ENCODE results near the gene ATF4. TPM values are rescaled to one million over a fixed set of nuclear protein-coding genes. Genes with fewer than 3 reads are reported as not detected.

The ATF4 gene
- polyA plus RNA-seq, 1 donor from 2014 or later, result 186 TPM

Other genes starting within 250 kb of the ATF4 start
- gene RPL3, start 200.9 kb upstream of the ATF4 start, polyA plus RNA-seq, result 4,030 TPM
- gene SYNGR1, start 170.6 kb upstream of the ATF4 start, polyA plus RNA-seq, result 9.1 TPM
- 2.7 TPM for gene TAB1, start 120.8 kb upstream of the ATF4 start, polyA plus RNA-seq
- gene MGAT3, start 63.5 kb upstream of the ATF4 start, polyA plus RNA-seq, result 2.1 TPM
- gene MIEF1, start 18.3 kb upstream of the ATF4 start, polyA plus RNA-seq, result 24.8 TPM
- gene RPS19BP1, start 12.2 kb downstream of the ATF4 start, polyA plus RNA-seq, result 156 TPM
- 0.04 TPM for gene CACNA1I, start 50.2 kb downstream of the ATF4 start, polyA plus RNA-seq